Stimulated activated CD4-positive, alpha-beta T cell treated with anti-CD3 and anti-CD28 coated beads, Interleukin-1b, Interleukin-23, amount 100 ng/mL, for 4 hours (primary cell): ENCODE results near the gene IDH3A.

Experiments used
- DNase-seq, 2 donors: peaks; one replicate each; pipeline ENCODE4 v3.0.0-alpha.2; 2020; ENCODE audit warnings: low read depth in 2 of 2

IDH3A gene

DNA sequence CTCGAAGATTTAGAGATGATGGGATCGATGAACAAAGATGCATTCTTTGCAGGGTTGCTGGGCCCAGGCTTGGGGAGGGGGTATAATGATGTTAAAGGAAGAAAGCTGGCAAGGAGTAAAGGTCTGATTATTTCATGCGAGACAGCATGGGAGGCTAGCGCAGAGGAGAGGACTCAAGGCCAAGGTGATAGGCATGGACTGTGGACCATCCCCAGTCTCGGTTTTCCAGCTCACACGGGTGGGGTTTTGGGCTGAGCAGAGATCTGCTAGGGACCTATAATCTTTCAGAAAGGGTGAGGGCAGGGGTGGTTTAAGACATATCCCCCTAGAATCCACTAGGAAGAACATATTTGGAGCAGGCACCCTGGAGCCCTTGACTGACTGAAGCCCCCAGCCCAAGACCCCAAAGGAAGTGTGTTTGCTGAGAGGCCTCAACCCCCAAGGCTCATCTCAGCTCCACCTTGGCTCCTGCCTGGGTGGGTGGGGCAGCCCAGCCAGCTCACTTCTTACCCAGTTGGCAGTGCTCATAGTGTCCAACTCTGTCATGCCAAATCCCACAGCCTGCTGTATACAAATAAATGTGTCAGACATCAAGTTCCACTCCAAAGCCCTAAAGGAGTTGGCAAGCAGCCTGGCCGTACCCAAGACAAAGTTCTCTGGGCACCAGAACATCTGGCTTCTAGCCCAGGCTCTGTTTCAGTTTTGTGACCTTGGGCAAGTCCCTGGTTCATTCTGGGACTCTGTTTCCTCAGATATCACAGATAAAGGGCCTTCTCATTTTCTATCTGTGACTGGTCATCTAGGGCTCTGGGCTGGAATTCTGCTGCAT lies 67.3 kb downstream of the IDH3A start:
- no peak for DNase-seq

DNA sequence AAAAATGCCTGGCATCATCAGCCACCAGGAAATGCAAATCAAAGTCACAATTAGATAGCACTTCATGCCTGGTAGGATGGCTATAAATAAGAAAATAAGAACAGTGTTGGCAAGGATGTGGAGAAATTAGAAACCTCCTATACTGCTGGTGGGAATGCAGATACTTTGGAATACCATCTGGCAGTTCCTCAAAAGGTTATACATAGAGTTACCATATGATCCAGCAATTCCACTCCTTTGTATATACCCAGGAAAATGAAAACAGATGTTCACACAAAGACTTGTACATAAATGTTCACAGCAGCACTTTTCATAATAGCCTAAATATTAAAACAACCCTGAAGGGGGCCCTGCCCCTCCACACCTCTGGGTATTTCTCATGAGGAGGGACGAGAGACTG lies 71.6 kb downstream of the IDH3A start:
- DNase-seq: no peak
